GM12878 (cell line): ENCODE measurements around the gene KIRREL3. TPM values are rescaled to one million over a fixed set of nuclear protein-coding genes. Genes with fewer than 3 reads are reported as not detected.

Source experiments
- ATAC-seq: fragments of 200-7000 bp; cut with Tn5 transposase; 3 replicates; pipeline ENCODE4 v1.9.1; 2020; ENCODE audit warnings: mild to moderate bottlenecking, moderate library complexity
- BruUV-seq: library from RNA; stranded (reverse); fragments of 400-500 nt; replicated peaks from 2 replicates; lab custom pipeline; 2021; lab: Mats Ljungman, UMichigan
- CTCF ChIA-PET: fragments of 300-600 bp; sonication (Branson Sonifier 250); formaldehyde crosslinking; extraction: SDS; loops from one replicate; lab custom pipeline; 2021; ENCODE audit warnings: inconsistent platforms; lab: Yijun Ruan, JAX
- POLR2A ChIA-PET: fragments of 350-600 bp; formaldehyde crosslinking; extraction: SDS; loops from one replicate; lab custom pipeline; 2021; ENCODE audit warnings: inconsistent platforms; lab: Charles Lee
- RAD21 ChIA-PET: fragments of 300-600 bp; sonication (Branson Sonifier 250); formaldehyde crosslinking; loops from one replicate; lab custom pipeline; 2023; ENCODE audit warnings: antibody characterized with exemption; ENCODE audit not compliant: unreplicated experiment; lab: Charles Lee
- SMC1A ChIA-PET: fragments of 300-600 bp; sonication (Branson Sonifier 250); formaldehyde crosslinking; loops from one replicate; lab custom pipeline; 2023; ENCODE audit not compliant: unreplicated experiment, uncharacterized antibody; lab: Charles Lee
- DNase-seq: peaks from one replicate; pipeline ENCODE4 v3.0.0-alpha.2; 2011; ENCODE audit warnings: low read depth, low spot score
- FAIRE-seq: peaks from 3 replicates; lab custom pipeline; 2011; peaks lifted over from hg19 to GRCh38; lab: Jason Lieb, UNC
- H2AFZ ChIP-seq: 2 replicates; pipeline ENCODE4 v1.6.0; 2011; ENCODE audit warnings: low read depth, low read length, control low read depth; ENCODE audit not compliant: control insufficient read depth
- H3K27ac ChIP-seq: 2 replicates; pipeline ENCODE4 v1.5.1; 2011; ENCODE audit warnings: control low read depth; ENCODE audit not compliant: control insufficient read depth, insufficient read depth
- H3K27me3 ChIP-seq, 2 experiments: replicated peaks in 1 of 2; 2 replicates each; pipeline versions ENCODE4 v1.6.0 to v1.6.1; 2011; ENCODE audit warnings: low read length in 1 of 2; ENCODE audit not compliant: control insufficient read depth in 2 of 2, insufficient read depth in 2 of 2
- H3K36me3 ChIP-seq, 2 experiments: 2 replicates each; pipeline ENCODE4 v1.5.1; 2011; ENCODE audit warnings: low read length in 1 of 2; ENCODE audit not compliant: control insufficient read depth in 2 of 2, insufficient read depth in 2 of 2
- H3K4me1 ChIP-seq: 2 replicates; pipeline ENCODE4 v1.6.1; 2011; ENCODE audit warnings: mild to moderate bottlenecking, low read length, moderate library complexity, mixed read lengths; ENCODE audit not compliant: control insufficient read depth, insufficient read depth
- H3K4me2 ChIP-seq: 2 replicates; pipeline ENCODE4 v1.6.0; 2011; ENCODE audit warnings: control low read depth; ENCODE audit not compliant: control insufficient read depth, insufficient read depth
- H3K4me3 ChIP-seq: fragments of 200-600 bp; sonication (generic); 2 replicates; pipeline ENCODE4 v1.5.1; 2016
- H3K79me2 ChIP-seq: 2 replicates; pipeline ENCODE4 v1.6.0; 2011; ENCODE audit warnings: low read length; ENCODE audit not compliant: control insufficient read depth, insufficient read depth
- H3K9ac ChIP-seq: 2 replicates; pipeline ENCODE4 v1.8.0; 2011; ENCODE audit warnings: low read length, control low read depth, mixed read lengths; ENCODE audit not compliant: control insufficient read depth, insufficient read depth
- H3K9me3 ChIP-seq: replicated peaks from 3 replicates; pipeline ENCODE4 v1.5.1; 2011; ENCODE audit warnings: mild to moderate bottlenecking, low read length; ENCODE audit not compliant: control insufficient read depth, insufficient read depth
- H4K20me1 ChIP-seq: 2 replicates; pipeline ENCODE4 v1.6.0; 2011; ENCODE audit not compliant: control insufficient read depth, insufficient read depth
- CHD2 ChIP-seq: IDR thresholded peaks from 2 replicates; pipeline ENCODE4 v1.6.1; 2011; ENCODE audit warnings: low read depth, low read length, improper control_type of control experiment, borderline replicate concordance
- MTA3 ChIP-seq: IDR thresholded peaks from 2 replicates; pipeline ENCODE4 v1.6.1; 2012; ENCODE audit warnings: low read length, inconsistent platforms, borderline replicate concordance
- NKRF ChIP-seq: fragments of 450-650 bp; conservative IDR thresholded peaks from 2 replicates; pipeline ENCODE4 v1.6.1; 2017; ENCODE audit warnings: mild to moderate bottlenecking, moderate library complexity
- PAX5 ChIP-seq: IDR thresholded peaks from 2 replicates; pipeline ENCODE4 v1.6.1; 2011; ENCODE audit warnings: low read depth, low read length, borderline replicate concordance
- WGBS: methylation state at CpG from one replicate; pipeline ENCODE4 v1.1.6; 2016; ENCODE audit warnings: low lambda C conversion rate; ENCODE audit not compliant: insufficient replicate concordance, insufficient coverage; ENCODE audit errors: missing lambda C conversion rate; 5-methylcytosine and 5-hydroxymethylcytosine counted together
- in situ Hi-C: fragments of 300-500 bp; cut with MboI; formaldehyde crosslinking; loops from 9 replicates; pipeline ENCODE4 v1.14.3; 2018; ENCODE audit warnings: mixed read lengths
- intact Hi-C: fragments of 100-400 bp; cut with micrococcal nuclease; formaldehyde crosslinking; loops from one replicate; pipeline ENCODE4 v1.14.2; 2022; ENCODE audit not compliant: unreplicated experiment
- polyA plus RNA-seq, 11 experiments: library from polyadenylated mRNA; depleted of rRNA in 4 of 11; unstranded in 6 of 11; stranded (reverse) in 5 of 11; fragments of >200 nt; fragmentation: Nextera tagmentation in 4 of 11; fragmentation: Illumina TruSeq in 1 of 11; extraction: Ambion mirVana in 4 of 11; extraction: Trizol in 1 of 11; gene quantifications; 1 replicate in 1 of 11; 2 replicates in 10 of 11; pipeline versions ENCODE4 v1.2.1 to v1.2.3, GENCODE V29; 2011 to 2016; ENCODE audit warnings: inconsistent platforms in 2 of 11, missing spikeins in 2 of 11, low read depth in 1 of 11
- total RNA-seq, 4 experiments: library from RNA; depleted of rRNA in 3 of 4; stranded (reverse); fragments of >200 nt in 3 of 4; fragmentation: Illumina TruSeq in 1 of 4; extraction: Trizol in 1 of 4; gene quantifications; 2 replicates each; pipeline versions ENCODE4 v1.2.1 to v1.2.3, GENCODE V29; 2013 to 2021

The KIRREL3 gene
- total and polyA plus RNA-seq, 10 of the 15 experiments (the other 5 are each of a cell fraction or from before 2014, with no cell fraction given): under 0.01 TPM; not detected in 9

- H4K20me1 ChIP-seq: no peaks in the 10 kb centered on the region
- no TSS peak for BruUV-seq
- TF ChIP-seq NKRF: no peak
- TF ChIP-seq, all 136 proteins: peak for 0
- H3K9me3 ChIP-seq: no peaks in the 10 kb centered on the region
- ChIA-PET POLR2A (no interaction called here), RAD21 (no interaction called here), SMC1A (no interaction called here), CTCF (no interaction called here)
- FAIRE-seq: no peak
- H3K36me3 ChIP-seq: no peaks in the 10 kb centered on the region
- H3K27me3 ChIP-seq: peaks cover 3 to 5% of the 10 kb centered on the region in 2 experiments; a peak in 2 of 4 replicates
- ATAC-seq: no peak
- H3K4me3 ChIP-seq: no peak overlapping the region
- 25% methylated on average over 7 of the region's 8 CpGs for WGBS
- no peak overlapping the region for H3K4me2 ChIP-seq
- H3K9ac ChIP-seq: no peak overlapping the region
- no peaks in the 10 kb centered on the region for H3K79me2 ChIP-seq
- no peak overlapping the region for H3K27ac ChIP-seq
- intact Hi-C loops (no loop called here), in situ Hi-C loops (no loop called here)
- no peak overlapping the region for H2AFZ ChIP-seq
- no peaks in the 10 kb centered on the region for H3K4me1 ChIP-seq
- DNase-seq: no peak
Observed at GRCh38 chr11:126653040-126653439, 347.5 kb downstream of the KIRREL3 start.

GRCh38 chr11:126647735-126648134 is 352.8 kb downstream of the KIRREL3 start:
- no TSS peak for BruUV-seq
- Histone ChIP-seq H3K4me3 (no peak overlapping the region), H3K27me3 (peaks cover 0 to 3% of the 10 kb centered on the region in 2 experiments; a peak in 1 of 4 replicates), H3K9ac (no peak overlapping the region), H3K4me1 (no peaks in the 10 kb centered on the region), H2AFZ (no peak overlapping the region), H3K36me3 (no peaks in the 10 kb centered on the region)
- DNase-seq: no peak
- no peak for FAIRE-seq
- ATAC-seq: peak; percentile 22; the same call in 1 of the 3 replicates
- POLR2A ChIA-PET: no interaction called here
- TF ChIP-seq MTA3: no peak
- peak; percentile 69; the same call in 1 of the 2 replicates for TF ChIP-seq CHD2
- no peak for TF ChIP-seq PAX5
- TF ChIP-seq, all 136 proteins: peak for 1
- Histone ChIP-seq H3K4me2 (no peak overlapping the region), H3K9me3 (no peaks in the 10 kb centered on the region; the same call in 2 of the 3 replicates), H3K79me2 (no peaks in the 10 kb centered on the region), H4K20me1 (no peaks in the 10 kb centered on the region), H3K27ac (no peak overlapping the region)
- ChIA-PET SMC1A (no interaction called here), CTCF (no interaction called here), RAD21 (no interaction called here)
- 13% methylated on average over 5 of the region's 5 CpGs for WGBS
- intact Hi-C loops (no loop called here), in situ Hi-C loops (no loop called here)
